ENCODE data around the gene CLEC2D.
"Not testable (repeated sequence)": the region's sequence is repeated elsewhere in the genome, so short reads cannot be mapped to it uniquely, and the experiment has no call there.

The CLEC2D gene

DNA sequence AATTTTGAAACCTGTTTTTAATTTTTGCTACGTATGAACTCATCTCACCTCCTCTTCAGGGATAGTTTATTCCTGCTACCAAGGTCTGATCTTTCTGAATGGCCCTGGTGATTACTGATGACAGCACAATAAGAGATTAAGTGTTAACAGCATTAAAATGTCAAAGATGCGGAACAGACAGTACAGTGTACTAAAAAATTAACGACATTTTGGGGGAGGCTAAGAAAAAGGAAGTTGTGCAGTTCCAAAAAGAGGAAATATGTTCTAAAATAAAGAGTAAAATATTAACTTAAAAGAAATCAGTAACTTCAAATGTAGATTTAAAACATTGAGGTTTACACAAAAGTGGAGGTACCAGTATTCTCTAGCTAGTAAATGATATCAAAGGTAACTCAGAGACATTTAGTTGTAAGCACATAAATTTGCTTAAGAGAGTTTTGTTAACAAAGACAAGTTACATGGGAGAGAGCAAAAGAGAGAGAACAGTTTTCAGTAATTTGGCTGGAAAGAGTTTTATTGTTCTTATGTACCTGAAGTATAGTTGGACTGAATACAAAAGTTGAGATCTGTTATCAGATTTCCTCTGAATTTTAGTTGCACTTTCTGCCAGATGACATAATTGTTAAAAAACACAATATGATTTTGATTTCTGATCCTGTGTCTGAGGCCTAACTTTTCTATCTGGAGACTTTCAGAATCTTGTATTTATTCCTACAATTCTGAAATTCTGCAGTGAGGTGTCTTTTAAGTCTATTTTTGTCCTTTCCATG is 67.6 kb downstream of the CLEC2D start:
- Histone ChIP-seq H3K36me3 (ENCODE audit: control insufficient read depth, insufficient read depth, low read length) (no peaks in the 10 kb centered on the region), H3K9me3 (ENCODE audit: control insufficient read depth, insufficient read depth, low read length) (no peaks in the 10 kb centered on the region), H3K9ac (ENCODE audit: low read depth, low read length) (no peak overlapping the region), H3K4me1 (ENCODE audit: control insufficient read depth, insufficient read depth, low read length) (no peaks in the 10 kb centered on the region), H3K27me3 (ENCODE audit: control insufficient read depth, insufficient read depth, low read length) (no peaks in the 10 kb centered on the region), H3K4me3 (ENCODE audit: low read depth, low read length) (no peak overlapping the region)

- not testable (repeated sequence) for H3K27me3 ChIP-seq (ENCODE audit: control insufficient read depth, insufficient read depth, low read length); H3K4me3 ChIP-seq (ENCODE audit: low read depth, low read length); H3K9me3 ChIP-seq (ENCODE audit: control insufficient read depth, insufficient read depth, low read length); H3K36me3 ChIP-seq (ENCODE audit: control insufficient read depth, insufficient read depth, low read length); H3K9ac ChIP-seq (ENCODE audit: low read depth, low read length); H3K4me1 ChIP-seq (ENCODE audit: control insufficient read depth, insufficient read depth, low read length)
Observed at GRCh38 chr12:9738905-9739304, 69.4 kb downstream of the CLEC2D start.

DNA sequence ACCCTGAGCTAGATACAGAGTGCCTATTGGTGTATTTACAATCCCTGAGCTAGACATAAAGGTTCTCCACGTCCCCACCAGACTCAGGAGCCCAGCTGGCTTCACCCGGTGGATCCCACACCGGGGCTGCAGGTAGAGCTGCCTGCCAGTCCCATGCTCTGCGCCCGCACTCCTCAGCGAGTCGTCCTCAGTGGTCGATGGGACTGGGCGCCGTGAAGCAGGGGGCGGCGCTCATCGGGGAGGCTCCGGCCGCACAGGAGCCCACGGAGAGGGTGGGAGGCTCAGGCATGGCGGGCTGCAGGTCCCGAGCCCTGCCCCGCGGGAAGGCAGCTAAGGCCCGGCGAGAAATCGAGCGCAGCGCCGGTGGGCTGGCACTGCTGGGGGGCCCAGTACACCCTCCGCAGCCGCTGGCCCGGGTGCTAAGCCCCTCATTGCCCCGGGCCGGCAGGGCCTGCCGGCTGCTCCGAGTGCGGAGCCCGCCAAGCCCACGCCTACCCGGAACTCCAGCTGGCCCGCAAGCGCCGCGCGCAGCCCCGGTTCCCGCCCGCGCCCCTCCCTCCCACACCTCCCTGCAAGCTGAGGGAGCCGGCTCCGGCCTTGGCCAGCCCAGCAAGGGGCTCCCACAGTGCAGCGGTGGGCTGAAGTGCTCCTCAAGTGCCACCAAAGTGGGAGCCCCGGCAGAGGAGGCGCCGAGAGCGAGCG is 70.0 kb downstream of the CLEC2D start:
- H3K27me3 ChIP-seq (ENCODE audit: control insufficient read depth, insufficient read depth, low read length); H3K4me3 ChIP-seq (ENCODE audit: low read depth, low read length); H3K9me3 ChIP-seq (ENCODE audit: control insufficient read depth, insufficient read depth, low read length); H3K9ac ChIP-seq (ENCODE audit: low read depth, low read length); H3K36me3 ChIP-seq (ENCODE audit: control insufficient read depth, insufficient read depth, low read length); H3K4me1 ChIP-seq (ENCODE audit: control insufficient read depth, insufficient read depth, low read length): not testable (repeated sequence)

GRCh38 chr12:9740106-9740750 is 70.7 kb downstream of the CLEC2D start:
- no peaks in the 10 kb centered on the region for H3K36me3 ChIP-seq (ENCODE audit: control insufficient read depth, insufficient read depth, low read length)
- no peaks in the 10 kb centered on the region for H3K27me3 ChIP-seq (ENCODE audit: control insufficient read depth, insufficient read depth, low read length)
- H3K4me1 ChIP-seq (ENCODE audit: control insufficient read depth, insufficient read depth, low read length) = no peaks in the 10 kb centered on the region
- no peak overlapping the region for H3K4me3 ChIP-seq (ENCODE audit: low read depth, low read length)
- no peak overlapping the region for H3K9ac ChIP-seq (ENCODE audit: low read depth, low read length)
- H3K9me3 ChIP-seq (ENCODE audit: control insufficient read depth, insufficient read depth, low read length) = no peaks in the 10 kb centered on the region

GRCh38 chr12:9741726-9742125 is 72.2 kb downstream of the CLEC2D start:
- Histone ChIP-seq H3K27me3 (ENCODE audit: control insufficient read depth, insufficient read depth, low read length) (no peaks in the 10 kb centered on the region), H3K9me3 (ENCODE audit: control insufficient read depth, insufficient read depth, low read length) (no peaks in the 10 kb centered on the region), H3K9ac (ENCODE audit: low read depth, low read length) (no peak overlapping the region), H3K4me1 (ENCODE audit: control insufficient read depth, insufficient read depth, low read length) (no peaks in the 10 kb centered on the region), H3K4me3 (ENCODE audit: low read depth, low read length) (no peak overlapping the region), H3K36me3 (ENCODE audit: control insufficient read depth, insufficient read depth, low read length) (no peaks in the 10 kb centered on the region)

DNA sequence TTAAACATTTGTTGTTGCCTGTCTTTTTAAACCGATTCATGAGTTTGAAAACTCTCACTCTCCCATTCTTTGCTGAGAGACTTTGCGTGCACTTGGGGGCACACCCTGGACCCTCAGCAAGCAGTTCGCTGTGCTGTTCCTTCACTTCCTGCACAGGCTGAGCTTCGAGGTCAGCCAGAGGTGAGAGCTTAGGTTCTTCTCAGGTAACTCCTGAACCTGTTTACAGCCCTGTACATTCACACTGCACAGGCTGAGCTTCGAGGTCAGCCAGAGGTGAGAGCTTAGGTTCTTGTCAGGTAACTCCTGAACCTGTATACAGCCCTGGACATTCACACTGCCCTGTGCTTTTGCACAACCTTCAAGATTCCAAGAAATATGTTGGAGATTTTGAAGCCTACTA is 73.1 kb downstream of the CLEC2D start:
- no peaks in the 10 kb centered on the region for H3K27me3 ChIP-seq (ENCODE audit: control insufficient read depth, insufficient read depth, low read length)
- H3K9me3 ChIP-seq (ENCODE audit: control insufficient read depth, insufficient read depth, low read length) = no peaks in the 10 kb centered on the region
- no peak overlapping the region for H3K9ac ChIP-seq (ENCODE audit: low read depth, low read length)
- H3K4me1 ChIP-seq (ENCODE audit: control insufficient read depth, insufficient read depth, low read length) = no peaks in the 10 kb centered on the region
- no peak overlapping the region for H3K4me3 ChIP-seq (ENCODE audit: low read depth, low read length)
- H3K36me3 ChIP-seq (ENCODE audit: control insufficient read depth, insufficient read depth, low read length) = no peaks in the 10 kb centered on the region

GRCh38 chr12:9745199-9745598 is 75.7 kb downstream of the CLEC2D start:
- Histone ChIP-seq H3K27me3 (ENCODE audit: control insufficient read depth, insufficient read depth, low read length) (no peaks in the 10 kb centered on the region), H3K9ac (ENCODE audit: low read depth, low read length) (no peak overlapping the region), H3K36me3 (ENCODE audit: control insufficient read depth, insufficient read depth, low read length) (no peaks in the 10 kb centered on the region), H3K9me3 (ENCODE audit: control insufficient read depth, insufficient read depth, low read length) (no peaks in the 10 kb centered on the region), H3K4me1 (ENCODE audit: control insufficient read depth, insufficient read depth, low read length) (no peaks in the 10 kb centered on the region), H3K4me3 (ENCODE audit: low read depth, low read length) (no peak overlapping the region)

All from iPS-15b (cell line).